Neural progenitor cell (in vitro differentiated cells): ENCODE measurements around the gene ABCC3.

Source experiments
- CTCF ChIP-seq: fragments of 200-600 bp; sonication (generic); IDR thresholded peaks from 2 replicates; pipeline ENCODE4 v1.5.1; 2017; ENCODE audit warnings: antibody characterized with exemption, mild to moderate bottlenecking
- EZH2 ChIP-seq: fragments of 200-600 bp; sonication (generic); IDR thresholded peaks from 2 replicates; pipeline ENCODE4 v1.6.1; 2017; ENCODE audit warnings: antibody characterized with exemption, mild to moderate bottlenecking, moderate library complexity

- TF ChIP-seq CTCF (no peak), EZH2 (no peak)
Measured at GRCh38 chr17:50631195-50631907, 3.3 kb upstream of the ABCC3 start.
